ENCODE measurements around the gene ZNF653.
A peak's percentile ranks its signal among the peaks of the same experiment; 100 is the strongest.
"Not testable (repeated sequence)": the region's sequence is repeated elsewhere in the genome, so short reads cannot be mapped to it uniquely, and the experiment has no call there.

ZNF653 gene

GRCh38 chr19:11458912-11459311 is 46.7 kb downstream of the ZNF653 start:
- not testable (repeated sequence) for DNase-seq

GRCh38 chr19:11458236-11458900 is 47.3 kb downstream of the ZNF653 start:
- no peak for DNase-seq

GRCh38 chr19:11457831-11458230 is 47.8 kb downstream of the ZNF653 start:
- DNase-seq, result no peak

GRCh38 chr19:11457115-11457514 is 48.5 kb downstream of the ZNF653 start:
- DNase-seq, result peak in 54 of 56 donors; percentile 5 to 95 (median 78)

GRCh38 chr19:11456659-11457058 is 49.0 kb downstream of the ZNF653 start:
- no peak for DNase-seq

- DNase-seq, result not testable (repeated sequence)
Measured at GRCh38 chr19:11455233-11455554, 50.4 kb downstream of the ZNF653 start.

- no peak for DNase-seq
Measured at GRCh38 chr19:11453468-11454341, 51.9 kb downstream of the ZNF653 start.

GRCh38 chr19:11452620-11453310 is 52.9 kb downstream of the ZNF653 start:
- peak in 6 of 56 donors; percentile 7 to 45 (median 18) for DNase-seq

GRCh38 chr19:11451871-11452619 is 53.6 kb downstream of the ZNF653 start:
- DNase-seq, result no peak

- DNase-seq, result no peak
Measured at GRCh38 chr19:11451327-11451870, 54.2 kb downstream of the ZNF653 start.

- DNase-seq, result peak in 1 of 56 donors; percentile 31
Measured at GRCh38 chr19:11450570-11451326, 54.9 kb downstream of the ZNF653 start.

- no peak for DNase-seq
Measured at GRCh38 chr19:11448923-11449554, 56.6 kb downstream of the ZNF653 start.

GRCh38 chr19:11448410-11448809 is 57.2 kb downstream of the ZNF653 start:
- DNase-seq, result no peak

- peak in 2 of 56 donors; percentile 38 to 39 for DNase-seq
Measured at GRCh38 chr19:11447347-11448262, 58.0 kb downstream of the ZNF653 start.

GRCh38 chr19:11446652-11447301 is 58.9 kb downstream of the ZNF653 start:
- peak in 54 of 56 donors; percentile 26 to 91 (median 72) for DNase-seq

- DNase-seq, result peak in 3 of 56 donors; percentile 23 to 42 (median 29)
Measured at GRCh38 chr19:11446271-11446651, 59.4 kb downstream of the ZNF653 start.

- DNase-seq, result no peak
Measured at GRCh38 chr19:11445141-11445540, 60.5 kb downstream of the ZNF653 start.

GRCh38 chr19:11444059-11444458 is 61.6 kb downstream of the ZNF653 start:
- DNase-seq, result no peak

All from amygdala (tissue), 56 donors.